ENCODE results near the gene ZNF787. TPM values are rescaled to one million over a fixed set of nuclear protein-coding genes. Genes with fewer than 3 reads are reported as not detected.

The ZNF787 gene
- total RNA-seq, 1 donor from 2014 or later, result 34.4 TPM

DNA sequence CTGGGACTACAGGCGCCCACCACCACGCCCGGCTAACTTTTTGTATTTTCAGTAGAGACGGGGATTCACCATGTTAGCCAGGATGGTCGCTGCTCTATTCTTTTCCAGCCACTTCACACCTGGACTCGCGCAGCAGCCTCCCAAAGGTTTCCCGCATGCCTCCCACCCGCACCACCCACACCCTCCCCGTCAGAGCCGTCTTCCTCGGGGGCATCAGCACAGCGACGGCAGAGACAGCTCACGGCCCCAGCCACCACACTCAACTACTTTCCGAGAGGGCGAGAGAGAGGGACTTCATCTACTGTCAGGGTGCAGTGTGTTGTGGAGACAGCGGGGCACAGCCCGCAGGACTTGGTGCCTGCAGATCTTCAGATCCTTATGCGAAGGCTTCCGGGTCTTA lies 5.6 kb downstream of the ZNF787 start:
- no peaks in the 10 kb centered on the region for H3K27me3 ChIP-seq (ENCODE audit: control insufficient read depth in 3 of 3, insufficient read depth in 3 of 3, low read length in 3 of 3)
- peaks cover 0 to 5% (median 0%) of the 10 kb centered on the region in 3 donors for H3K36me3 ChIP-seq (ENCODE audit: control insufficient read depth in 3 of 3, insufficient read depth in 3 of 3, low read length in 3 of 3)
- H3K9ac ChIP-seq (ENCODE audit: low read depth in 1 of 3, low read length in 3 of 3), result no peak overlapping the region
- peaks cover 76 to 88% (median 83%) of the 10 kb centered on the region in 3 donors for H3K4me1 ChIP-seq (ENCODE audit: control insufficient read depth in 3 of 3, insufficient read depth in 3 of 3, low read length in 3 of 3)
- no peak overlapping the region for H3K27ac ChIP-seq (ENCODE audit: low read depth, low read length)
- no peaks in the 10 kb centered on the region for H3K9me3 ChIP-seq (ENCODE audit: control insufficient read depth in 3 of 3, low read length in 3 of 3)
- no peak overlapping the region for H3K4me3 ChIP-seq (ENCODE audit: low read length in 3 of 3)

DNA sequence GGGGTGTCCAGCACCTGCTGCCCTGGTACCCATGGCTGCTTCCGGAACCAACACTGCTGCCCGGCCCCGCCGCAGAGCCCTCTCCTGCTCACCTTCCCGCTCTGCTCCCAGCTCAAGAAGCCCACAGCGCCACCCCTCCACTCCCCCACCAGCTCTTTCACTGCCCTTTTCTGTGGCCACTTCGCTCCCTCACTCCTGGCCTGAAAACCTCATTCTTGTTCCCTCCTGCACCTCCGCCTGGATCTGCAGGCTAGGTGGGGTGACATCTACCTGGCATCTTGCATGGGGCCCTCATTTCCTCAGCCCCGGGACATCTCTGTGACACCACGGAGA lies 6.4 kb downstream of the ZNF787 start:
- peak overlapping the region in 1 of 3 donors; percentile 6 for H3K4me3 ChIP-seq (ENCODE audit: low read length in 3 of 3)
- H3K4me1 ChIP-seq (ENCODE audit: control insufficient read depth in 3 of 3, insufficient read depth in 3 of 3, low read length in 3 of 3), result peaks cover 79 to 87% (median 81%) of the 10 kb centered on the region in 3 donors
- H3K36me3 ChIP-seq (ENCODE audit: control insufficient read depth in 3 of 3, insufficient read depth in 3 of 3, low read length in 3 of 3), result peaks cover 0 to 5% (median 0%) of the 10 kb centered on the region in 3 donors

DNA sequence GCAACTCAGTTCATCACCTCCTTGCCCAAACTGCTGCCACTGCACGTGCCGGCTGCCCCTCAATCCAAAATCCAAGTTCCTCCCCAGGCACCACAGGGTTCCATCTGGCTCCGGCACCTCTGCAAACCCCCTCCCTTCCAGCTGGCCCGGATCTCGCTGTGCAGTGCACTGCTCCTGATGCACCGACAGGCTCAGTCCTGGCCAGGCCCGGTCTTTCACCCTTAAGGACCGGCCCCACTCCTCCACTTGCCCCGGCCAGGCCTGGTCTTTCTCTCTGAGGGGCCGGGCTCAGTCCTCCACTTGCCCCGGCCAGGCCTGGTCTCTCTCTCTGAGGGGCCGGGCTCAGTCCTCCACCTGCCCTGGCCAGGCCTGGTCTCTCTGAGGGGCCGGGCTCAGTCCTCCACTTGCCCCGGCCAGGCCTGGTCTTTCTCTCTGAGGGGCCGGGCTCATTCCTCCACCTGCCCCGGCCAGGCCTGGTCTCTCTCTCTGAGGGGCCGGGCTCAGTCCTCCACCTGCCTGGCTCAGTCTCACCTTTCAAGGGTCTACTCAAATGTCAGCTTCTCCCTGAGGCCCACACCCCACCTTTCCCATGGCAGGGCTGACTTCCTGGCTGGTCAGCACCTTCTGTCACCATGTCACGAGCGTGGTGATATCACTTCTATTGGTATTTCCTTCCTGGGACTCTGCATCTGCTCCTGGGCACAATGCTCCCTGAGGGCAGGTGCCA lies 6.9 kb downstream of the ZNF787 start:
- Histone ChIP-seq H3K27me3 (ENCODE audit: control insufficient read depth in 3 of 3, insufficient read depth in 3 of 3, low read length in 3 of 3) (no peaks in the 10 kb centered on the region), H3K9me3 (ENCODE audit: control insufficient read depth in 3 of 3, low read length in 3 of 3) (no peaks in the 10 kb centered on the region), H3K36me3 (ENCODE audit: control insufficient read depth in 3 of 3, insufficient read depth in 3 of 3, low read length in 3 of 3) (peaks cover 0 to 5% (median 0%) of the 10 kb centered on the region in 3 donors), H3K4me1 (ENCODE audit: control insufficient read depth in 3 of 3, insufficient read depth in 3 of 3, low read length in 3 of 3) (peaks cover 77 to 84% (median 78%) of the 10 kb centered on the region in 3 donors), H3K9ac (ENCODE audit: low read depth in 1 of 3, low read length in 3 of 3) (peak overlapping the region in 1 of 3 donors; percentile 60), H3K4me3 (ENCODE audit: low read length in 3 of 3) (peak overlapping the region in 1 of 3 donors; percentile 6), H3K27ac (ENCODE audit: low read depth, low read length) (no peak overlapping the region)

More for the DNA sequence above, 6.4 kb downstream of the ZNF787 start:
- H3K9ac ChIP-seq (ENCODE audit: low read depth in 1 of 3, low read length in 3 of 3), result peak overlapping the region; percentile 2 to 60 (median 53)
- no peaks in the 10 kb centered on the region for H3K9me3 ChIP-seq (ENCODE audit: control insufficient read depth in 3 of 3, low read length in 3 of 3)
- H3K27me3 ChIP-seq (ENCODE audit: control insufficient read depth in 3 of 3, insufficient read depth in 3 of 3, low read length in 3 of 3), result no peaks in the 10 kb centered on the region
- H3K27ac ChIP-seq (ENCODE audit: low read depth, low read length), result no peak overlapping the region

DNA sequence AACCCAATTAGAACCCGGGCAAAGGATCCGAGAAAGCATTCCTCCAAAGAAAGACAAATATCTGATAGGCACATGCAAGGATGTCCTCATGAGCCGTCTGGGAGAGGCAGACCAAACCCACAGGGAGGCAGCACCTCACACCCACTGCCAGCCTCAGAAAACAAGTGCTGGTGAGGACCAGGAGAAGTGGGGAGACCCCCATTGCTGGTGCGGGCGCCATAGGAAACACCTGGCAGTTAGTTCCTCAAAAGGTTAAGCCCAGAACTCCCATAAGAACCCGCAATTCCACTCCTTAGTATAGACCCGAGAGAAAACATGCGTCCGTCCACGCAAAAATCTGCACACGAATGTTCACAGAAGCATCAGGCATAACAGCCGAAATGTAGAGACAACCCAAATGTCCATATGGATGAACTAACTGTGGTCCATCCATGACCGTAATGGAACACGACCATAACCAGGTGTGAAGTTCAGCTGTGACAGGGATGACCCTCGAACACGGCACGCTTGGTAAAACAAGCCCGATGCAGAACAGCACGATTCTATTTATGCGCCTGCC lies 7.9 kb downstream of the ZNF787 start:
- Histone ChIP-seq H3K27ac (ENCODE audit: low read depth, low read length) (no peak overlapping the region), H3K4me3 (ENCODE audit: low read length in 3 of 3) (peak overlapping the region in 1 of 3 donors; percentile 6), H3K9ac (ENCODE audit: low read depth in 1 of 3, low read length in 3 of 3) (no peak overlapping the region), H3K27me3 (ENCODE audit: control insufficient read depth in 3 of 3, insufficient read depth in 3 of 3, low read length in 3 of 3) (no peaks in the 10 kb centered on the region), H3K36me3 (ENCODE audit: control insufficient read depth in 3 of 3, insufficient read depth in 3 of 3, low read length in 3 of 3) (peaks cover 0 to 2% (median 0%) of the 10 kb centered on the region in 3 donors), H3K9me3 (ENCODE audit: control insufficient read depth in 3 of 3, low read length in 3 of 3) (no peaks in the 10 kb centered on the region), H3K4me1 (ENCODE audit: control insufficient read depth in 3 of 3, insufficient read depth in 3 of 3, low read length in 3 of 3) (peaks cover 76 to 84% (median 78%) of the 10 kb centered on the region in 3 donors)

DNA sequence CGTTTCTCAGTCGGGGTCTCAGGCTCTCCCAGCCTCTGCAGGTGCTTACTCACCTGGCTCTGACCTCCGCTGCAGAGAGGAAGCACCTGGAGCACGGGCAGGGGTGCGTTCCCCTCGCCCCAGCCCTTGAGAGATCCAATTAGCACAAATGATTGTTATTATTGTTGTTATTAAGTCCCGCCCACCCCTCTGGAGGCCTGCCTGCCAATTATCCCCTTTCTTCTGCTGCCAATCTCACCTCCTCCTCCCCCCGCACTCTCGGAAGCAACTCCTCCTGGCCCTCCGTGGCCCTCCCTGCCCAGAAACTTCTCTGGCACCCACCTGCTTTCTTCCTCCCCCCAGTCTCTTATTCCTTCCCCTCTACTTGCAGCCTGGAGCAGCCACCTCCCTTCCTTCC lies 8.8 kb downstream of the ZNF787 start:
- Histone ChIP-seq H3K4me1 (ENCODE audit: control insufficient read depth in 3 of 3, insufficient read depth in 3 of 3, low read length in 3 of 3) (peaks cover 68 to 79% (median 74%) of the 10 kb centered on the region in 3 donors), H3K27ac (ENCODE audit: low read depth, low read length) (peak overlapping the region; percentile 69), H3K27me3 (ENCODE audit: control insufficient read depth in 3 of 3, insufficient read depth in 3 of 3, low read length in 3 of 3) (no peaks in the 10 kb centered on the region), H3K9ac (ENCODE audit: low read depth in 1 of 3, low read length in 3 of 3) (peak overlapping the region in 2 of 3 donors; percentile 40 to 42), H3K4me3 (ENCODE audit: low read length in 3 of 3) (no peak overlapping the region), H3K36me3 (ENCODE audit: control insufficient read depth in 3 of 3, insufficient read depth in 3 of 3, low read length in 3 of 3) (peaks cover 0 to 2% (median 0%) of the 10 kb centered on the region in 3 donors), H3K9me3 (ENCODE audit: control insufficient read depth in 3 of 3, low read length in 3 of 3) (no peaks in the 10 kb centered on the region)

DNA sequence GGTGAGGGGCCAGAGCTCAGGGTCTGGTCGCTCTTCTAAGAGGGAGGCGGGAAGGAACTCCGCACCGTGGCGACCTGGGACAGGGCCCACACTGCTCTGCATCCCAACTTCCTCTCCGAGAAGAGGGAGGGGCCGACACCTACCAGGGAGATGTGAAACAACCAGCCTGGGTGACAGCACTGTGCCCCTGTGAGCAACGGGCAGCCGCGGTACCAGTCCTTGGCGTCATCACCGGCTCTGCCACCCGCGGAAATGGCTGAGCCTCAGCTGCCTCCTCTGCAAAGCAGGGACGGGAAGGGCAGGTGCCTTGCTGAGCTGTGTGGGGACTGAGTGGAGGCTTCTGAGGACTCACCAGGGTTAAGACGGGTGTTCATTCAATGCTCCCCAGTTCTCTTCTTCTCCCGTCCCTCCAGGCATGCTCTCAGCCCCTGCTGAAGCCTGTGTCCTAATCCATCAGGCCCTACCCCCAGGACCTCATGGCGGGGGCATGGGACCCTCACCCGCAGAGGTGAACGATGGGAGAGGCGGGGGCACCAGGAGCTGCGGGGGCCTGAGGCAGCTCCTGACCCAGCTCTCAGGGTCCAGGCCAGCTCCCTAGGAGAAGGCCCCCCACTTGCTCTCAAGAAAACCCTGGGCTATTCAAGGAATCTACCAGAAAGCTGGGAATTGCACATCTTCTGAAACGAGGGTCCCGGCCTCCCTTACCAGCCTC lies 9.3 kb downstream of the ZNF787 start:
- peaks cover 62 to 76% (median 74%) of the 10 kb centered on the region in 3 donors for H3K4me1 ChIP-seq (ENCODE audit: control insufficient read depth in 3 of 3, insufficient read depth in 3 of 3, low read length in 3 of 3)

DNA sequence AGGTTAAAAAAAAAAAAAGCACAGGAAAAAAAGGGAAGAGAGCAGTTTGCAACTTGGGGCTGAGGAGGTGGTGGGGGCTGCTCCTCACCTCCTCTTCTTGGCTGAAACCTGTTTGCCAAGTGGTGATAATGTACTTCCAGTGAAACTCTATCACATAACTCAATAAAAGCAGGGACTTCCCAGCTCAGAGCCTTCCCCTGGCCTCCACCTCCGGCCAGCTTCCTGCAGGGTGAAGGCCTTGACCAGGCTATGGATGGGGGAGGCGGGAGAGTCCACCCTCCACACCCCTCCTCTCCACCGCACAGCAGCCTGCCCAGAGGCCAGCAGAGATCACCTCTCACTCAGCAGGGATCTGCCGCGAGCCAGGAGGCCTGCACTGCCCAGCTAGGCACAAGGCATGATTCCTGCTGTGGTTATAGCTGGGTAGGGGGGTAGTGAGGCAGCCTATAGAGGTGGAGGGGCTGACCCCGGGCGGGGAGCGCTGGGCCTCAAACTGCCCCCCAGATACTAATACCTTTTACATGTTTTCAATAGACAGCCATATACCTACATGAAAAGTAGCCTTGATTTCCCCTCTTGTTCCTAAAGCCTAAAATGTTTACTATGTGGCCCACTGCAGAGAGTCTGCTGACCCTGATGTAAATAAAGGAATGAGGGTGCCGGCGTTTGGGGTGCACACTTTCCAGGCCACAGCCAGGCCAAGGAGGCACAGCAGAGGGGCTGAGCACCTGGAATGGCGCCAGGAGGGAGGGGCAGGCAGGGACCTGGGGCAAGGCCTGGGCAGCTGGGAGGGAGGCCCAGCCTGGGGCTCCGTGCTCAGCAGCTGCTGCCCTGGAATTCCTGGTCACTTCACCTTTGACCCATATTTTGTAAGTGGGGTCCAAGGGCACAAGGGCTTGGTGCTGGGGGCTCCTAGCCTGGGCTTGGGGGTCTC lies 10.3 kb downstream of the ZNF787 start:
- H3K27ac ChIP-seq (ENCODE audit: low read depth, low read length), result peak overlapping the region; percentile 69
- peaks cover 64 to 75% (median 72%) of the 10 kb centered on the region in 3 donors for H3K4me1 ChIP-seq (ENCODE audit: control insufficient read depth in 3 of 3, insufficient read depth in 3 of 3, low read length in 3 of 3)
- H3K36me3 ChIP-seq (ENCODE audit: control insufficient read depth in 3 of 3, insufficient read depth in 3 of 3, low read length in 3 of 3), result peaks cover 0 to 3% (median 0%) of the 10 kb centered on the region in 3 donors
- H3K4me3 ChIP-seq (ENCODE audit: low read length in 3 of 3), result peak overlapping the region in 1 of 3 donors; percentile 17
- H3K27me3 ChIP-seq (ENCODE audit: control insufficient read depth in 3 of 3, insufficient read depth in 3 of 3, low read length in 3 of 3), result no peaks in the 10 kb centered on the region
- H3K9ac ChIP-seq (ENCODE audit: low read depth in 1 of 3, low read length in 3 of 3), result peak overlapping the region; percentile 33 to 64 (median 45)
- H3K9me3 ChIP-seq (ENCODE audit: control insufficient read depth in 3 of 3, low read length in 3 of 3), result no peaks in the 10 kb centered on the region

More for the DNA sequence above, 9.3 kb downstream of the ZNF787 start:
- peak overlapping the region in 2 of 3 donors; percentile 42 to 64 for H3K9ac ChIP-seq (ENCODE audit: low read depth in 1 of 3, low read length in 3 of 3)
- no peaks in the 10 kb centered on the region for H3K9me3 ChIP-seq (ENCODE audit: control insufficient read depth in 3 of 3, low read length in 3 of 3)
- peaks cover 0 to 2% (median 0%) of the 10 kb centered on the region in 3 donors for H3K36me3 ChIP-seq (ENCODE audit: control insufficient read depth in 3 of 3, insufficient read depth in 3 of 3, low read length in 3 of 3)
- H3K27ac ChIP-seq (ENCODE audit: low read depth, low read length), result peak overlapping the region; percentile 69
- peak overlapping the region in 1 of 3 donors; percentile 30 for H3K4me3 ChIP-seq (ENCODE audit: low read length in 3 of 3)
- no peaks in the 10 kb centered on the region for H3K27me3 ChIP-seq (ENCODE audit: control insufficient read depth in 3 of 3, insufficient read depth in 3 of 3, low read length in 3 of 3)

DNA sequence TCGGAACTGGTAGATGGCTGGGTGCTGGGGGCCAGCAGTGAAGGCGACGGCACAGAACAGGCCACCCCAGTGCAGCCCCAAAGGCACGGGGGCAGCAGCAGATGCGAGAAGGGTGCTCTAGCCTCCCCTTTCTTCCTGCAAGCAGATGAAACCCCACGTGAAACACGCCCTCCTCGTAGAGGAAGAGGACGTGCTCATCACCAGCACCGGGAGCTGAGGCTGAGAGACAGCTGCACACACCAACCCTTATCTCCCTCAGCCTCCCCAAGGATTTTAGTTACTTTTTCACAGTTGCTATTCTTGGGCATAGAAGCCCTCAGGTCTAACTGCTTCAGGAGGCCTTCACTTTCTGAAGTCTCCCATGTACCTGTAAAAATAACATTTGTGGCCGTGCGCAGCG lies 11.9 kb downstream of the ZNF787 start:
- Histone ChIP-seq H3K27ac (ENCODE audit: low read depth, low read length) (no peak overlapping the region), H3K36me3 (ENCODE audit: control insufficient read depth in 3 of 3, insufficient read depth in 3 of 3, low read length in 3 of 3) (peaks cover 0 to 2% (median 0%) of the 10 kb centered on the region in 3 donors), H3K4me3 (ENCODE audit: low read length in 3 of 3) (peak overlapping the region in 2 of 3 donors; percentile 40 to 41), H3K27me3 (ENCODE audit: control insufficient read depth in 3 of 3, insufficient read depth in 3 of 3, low read length in 3 of 3) (no peaks in the 10 kb centered on the region), H3K9me3 (ENCODE audit: control insufficient read depth in 3 of 3, low read length in 3 of 3) (no peaks in the 10 kb centered on the region), H3K9ac (ENCODE audit: low read depth in 1 of 3, low read length in 3 of 3) (no peak overlapping the region), H3K4me1 (ENCODE audit: control insufficient read depth in 3 of 3, insufficient read depth in 3 of 3, low read length in 3 of 3) (peaks cover 62 to 70% (median 68%) of the 10 kb centered on the region in 3 donors)
